Stomach (tissue), 9 donors: ENCODE results near the gene NKX6-2. TPM values are rescaled to one million over a fixed set of nuclear protein-coding genes. Genes with fewer than 3 reads are reported as not detected.

Source experiments
- DNase-seq, 2 donors: peaks; one replicate each; pipeline versions ENCODE4 v3.0.0 to v3.0.0-alpha.2; 2013 to 2019
- H3K27ac ChIP-seq, 5 donors: fragments of 200-600 bp in 4 of 5; sonication (generic) in 4 of 5; one replicate each; pipeline ENCODE4 v1.5.1; 2013 to 2019; ENCODE audit warnings: mild to moderate bottlenecking in 1 of 5, moderate library complexity in 1 of 5
- H3K27me3 ChIP-seq, 3 donors: fragments of 200-600 bp; sonication (generic); one replicate each; pipeline ENCODE4 v1.5.1; 2017 to 2019; ENCODE audit warnings: mixed run types in 1 of 3
- H3K36me3 ChIP-seq, 4 donors: fragments of 200-600 bp; sonication (generic); 1 replicate in 3 of 4; 2 replicates in 1 of 4; pipeline ENCODE4 v1.5.1; 2016 to 2019
- H3K4me1 ChIP-seq, 4 donors: fragments of 200-600 bp; sonication (generic); one replicate each; pipeline ENCODE4 v1.5.1; 2016 to 2019
- H3K4me3 ChIP-seq, 4 donors: fragments of 200-600 bp; sonication (generic) in 3 of 4; one replicate each; pipeline ENCODE4 v1.5.1; 2016 to 2019; ENCODE audit warnings: mild to moderate bottlenecking in 1 of 4
- H3K9me3 ChIP-seq, 4 donors: fragments of 200-600 bp; sonication (generic); one replicate each; pipeline ENCODE4 v1.5.1; 2016 to 2019
- EP300 ChIP-seq: sonication (generic); formaldehyde crosslinking; IDR thresholded peaks from one replicate; pipeline ENCODE4 v1.6.1; 2017; ENCODE audit warnings: antibody characterized with exemption
- POLR2A ChIP-seq, 4 donors: fragments of 450-650 bp; IDR thresholded peaks; one replicate each; pipeline ENCODE4 v1.6.1; 2016; ENCODE audit warnings: antibody characterized with exemption in 4 of 4, control low read depth in 2 of 4, mild to moderate bottlenecking in 1 of 4, moderate library complexity in 1 of 4
- POLR2AphosphoS5 ChIP-seq, 3 donors: sonication (generic); formaldehyde crosslinking; IDR thresholded peaks; one replicate each; pipeline ENCODE4 v1.6.1; 2016; ENCODE audit warnings: antibody characterized with exemption in 3 of 3
- WGBS, 5 donors: extraction: QIAGEN DNeasy Blood & Tissue Kit in 3 of 5; methylation state at CpG; one replicate each; pipeline versions ENCODE4 v1.1.5 to v1.1.7; 2013 to 2018; 5-methylcytosine and 5-hydroxymethylcytosine counted together
- intact Hi-C: fragments of 100-400 bp; cut with DNase I; formaldehyde crosslinking; loops from one replicate; pipeline ENCODE4 v1.15.1; 2023; ENCODE audit warnings: low total_unique reads
- polyA plus RNA-seq, 3 donors: library from polyadenylated mRNA; stranded (reverse); fragments of 200-250 nt; gene quantifications; one replicate each; pipeline ENCODE4 v1.2.3, GENCODE V29; 2013
- total RNA-seq, 5 donors: library from RNA; depleted of rRNA; stranded (reverse); fragments of >200 nt; gene quantifications; one replicate each; pipeline versions ENCODE4 v1.1.0 to v1.2.3, GENCODE V29; 2014 to 2016
- TF ChIP-seq, protein P1 (sequence below), 7 experiments: fragments of 450-650 bp in 4 of 7; fragments of 200-600 bp in 3 of 7; sonication (generic) in 3 of 7; IDR thresholded peaks; one replicate each; pipeline ENCODE4 v1.5.1; 2016 to 2019; ENCODE audit warnings: antibody characterized with exemption in 7 of 7, control low read depth in 2 of 7, mild to moderate bottlenecking in 1 of 7
- donor health status: healthy with polysubstance abuse.
- donor health status: Bipolar disorder and iron deficiency.
- donor health status: healthy.

The NKX6-2 gene
- total and polyA plus RNA-seq, 8 donors: 0.65 to 75.8 (median 10.0) TPM; not detected in 2

DNA sequence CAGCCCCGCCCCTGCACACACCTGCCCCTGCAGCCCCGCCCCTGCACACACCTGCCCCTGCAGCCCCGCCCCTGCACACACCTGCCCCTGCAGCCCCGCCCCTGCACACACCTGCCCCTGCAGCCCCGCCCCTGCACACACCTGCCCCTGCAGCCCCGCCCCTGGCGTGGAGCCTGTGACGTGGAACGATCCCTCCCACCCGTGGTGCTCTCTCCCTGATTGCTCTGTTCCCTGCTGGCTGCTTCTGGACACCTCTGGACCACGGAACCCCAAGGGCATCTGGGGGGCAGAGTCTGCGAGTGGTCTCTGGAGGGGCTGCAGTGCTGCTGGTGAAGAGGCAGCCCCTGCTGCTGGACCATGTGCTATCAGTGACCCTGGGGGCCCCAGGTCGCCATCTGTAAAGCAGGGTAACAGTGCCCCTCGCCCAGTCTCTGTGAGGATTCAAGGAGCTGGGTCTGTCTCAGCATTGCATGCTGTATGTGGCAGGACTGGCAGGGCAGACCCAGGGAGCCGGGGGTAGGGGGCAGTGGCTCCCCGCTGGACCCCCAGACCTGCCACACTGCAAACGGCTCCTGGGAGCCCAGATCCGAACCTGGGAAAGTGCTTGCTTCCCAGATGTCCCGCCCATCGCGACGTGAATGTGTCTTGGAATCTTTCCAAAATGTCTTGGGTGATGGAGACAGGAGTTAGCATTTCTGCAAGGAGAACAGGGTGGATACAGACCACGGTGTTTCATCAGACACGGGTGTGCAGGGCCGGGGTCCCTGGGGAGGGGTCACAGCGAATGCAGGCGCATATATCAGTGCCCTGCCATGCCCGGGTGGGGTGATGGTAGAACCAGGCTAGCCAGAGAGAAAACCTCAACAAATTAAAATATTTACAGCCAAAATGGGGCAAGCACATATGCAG is 27.9 kb upstream of the NKX6-2 start:
- 52 to 62% (median 55%) methylated on average over 8 to 25 of the region's 28 CpGs for WGBS, 5 donors
- peaks cover 0 to 98% (median 0%) of the 10 kb centered on the region in 3 donors for H3K27me3 ChIP-seq
- intact Hi-C loops: no loop called here
- H3K4me1 ChIP-seq: no peaks in the 10 kb centered on the region
- H3K36me3 ChIP-seq: no peaks in the 10 kb centered on the region
- no peak for DNase-seq
- no peak for TF ChIP-seq POLR2AphosphoS5 (IDR thresholded peaks at IDR 0.05)
- TF ChIP-seq, protein P1, sequence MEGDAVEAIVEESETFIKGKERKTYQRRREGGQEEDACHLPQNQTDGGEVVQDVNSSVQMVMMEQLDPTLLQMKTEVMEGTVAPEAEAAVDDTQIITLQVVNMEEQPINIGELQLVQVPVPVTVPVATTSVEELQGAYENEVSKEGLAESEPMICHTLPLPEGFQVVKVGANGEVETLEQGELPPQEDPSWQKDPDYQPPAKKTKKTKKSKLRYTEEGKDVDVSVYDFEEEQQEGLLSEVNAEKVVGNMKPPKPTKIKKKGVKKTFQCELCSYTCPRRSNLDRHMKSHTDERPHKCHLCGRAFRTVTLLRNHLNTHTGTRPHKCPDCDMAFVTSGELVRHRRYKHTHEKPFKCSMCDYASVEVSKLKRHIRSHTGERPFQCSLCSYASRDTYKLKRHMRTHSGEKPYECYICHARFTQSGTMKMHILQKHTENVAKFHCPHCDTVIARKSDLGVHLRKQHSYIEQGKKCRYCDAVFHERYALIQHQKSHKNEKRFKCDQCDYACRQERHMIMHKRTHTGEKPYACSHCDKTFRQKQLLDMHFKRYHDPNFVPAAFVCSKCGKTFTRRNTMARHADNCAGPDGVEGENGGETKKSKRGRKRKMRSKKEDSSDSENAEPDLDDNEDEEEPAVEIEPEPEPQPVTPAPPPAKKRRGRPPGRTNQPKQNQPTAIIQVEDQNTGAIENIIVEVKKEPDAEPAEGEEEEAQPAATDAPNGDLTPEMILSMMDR (IDR thresholded peaks at IDR 0.05): no peak
- TF ChIP-seq POLR2A (IDR thresholded peaks at IDR 0.05): no peak
- no peak for TF ChIP-seq EP300
- no peak overlapping the region for H3K27ac ChIP-seq
- H3K4me3 ChIP-seq: no peak overlapping the region
- no peaks in the 10 kb centered on the region for H3K9me3 ChIP-seq

DNA sequence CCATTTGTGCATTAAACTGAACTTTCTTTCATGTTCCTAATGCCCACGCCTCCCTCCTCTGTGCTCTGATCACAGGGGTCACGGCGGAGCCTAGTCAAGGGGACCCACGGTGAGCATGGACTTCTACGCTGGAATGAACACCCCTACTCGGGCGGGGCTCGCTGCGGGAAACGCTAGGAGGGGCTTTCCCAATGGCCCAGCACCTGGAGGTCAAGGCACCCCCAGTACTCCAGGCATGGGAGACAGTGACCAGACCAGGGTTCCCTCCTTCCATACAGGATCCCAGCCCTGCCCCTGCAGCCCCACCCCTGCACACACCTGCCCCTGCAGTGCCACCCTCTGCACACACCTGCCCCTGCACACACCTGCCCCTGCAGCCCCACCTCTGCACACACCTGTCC is 27.1 kb upstream of the NKX6-2 start:
- Histone ChIP-seq H3K27ac (no peak overlapping the region), H3K36me3 (no peaks in the 10 kb centered on the region), H3K9me3 (no peaks in the 10 kb centered on the region), H3K4me1 (no peaks in the 10 kb centered on the region), H3K27me3 (peaks cover 0 to 95% (median 0%) of the 10 kb centered on the region in 3 donors), H3K4me3 (no peak overlapping the region)
- intact Hi-C loops: no loop called here
- TF ChIP-seq POLR2A (IDR thresholded peaks at IDR 0.05) (no peak), POLR2AphosphoS5 (IDR thresholded peaks at IDR 0.05) (no peak), EP300 (no peak)
- TF ChIP-seq, protein P1 (IDR thresholded peaks at IDR 0.05): no peak
- DNase-seq: no peak
- WGBS, 5 donors: 61 to 71% (median 62%) methylated on average over 10 of the region's 10 CpGs

DNA sequence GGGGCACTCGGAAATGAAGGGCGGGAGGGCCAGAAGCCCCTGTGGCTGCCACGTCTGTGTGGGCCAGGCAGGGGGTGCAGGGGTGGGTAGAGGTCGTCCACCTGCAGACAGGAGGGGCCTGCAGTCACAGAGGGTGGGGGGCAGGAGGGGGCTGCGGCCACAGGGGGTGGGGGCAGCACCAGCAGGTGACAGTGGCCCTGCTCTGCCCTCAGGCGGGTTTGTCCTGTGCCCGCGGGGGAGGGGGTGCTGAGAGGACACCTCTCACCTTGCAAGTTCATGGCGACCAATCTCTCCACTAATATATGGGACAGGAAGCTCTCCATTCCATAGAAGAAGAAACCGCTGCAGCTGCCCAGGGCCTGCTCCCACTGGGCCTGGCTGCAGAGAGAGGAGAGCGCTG is 26.6 kb upstream of the NKX6-2 start:
- Histone ChIP-seq H3K9me3 (no peaks in the 10 kb centered on the region), H3K4me1 (no peaks in the 10 kb centered on the region), H3K4me3 (no peak overlapping the region), H3K27me3 (peaks cover 0 to 90% (median 0%) of the 10 kb centered on the region in 3 donors), H3K27ac (no peak overlapping the region), H3K36me3 (no peaks in the 10 kb centered on the region)
- intact Hi-C loops: no loop called here
- DNase-seq: peak in 1 of 2 donors; percentile 14
- 64 to 81% (median 76%) methylated on average over 4 to 11 of the region's 11 CpGs for WGBS, 5 donors
- TF ChIP-seq POLR2AphosphoS5 (IDR thresholded peaks at IDR 0.05) (no peak), POLR2A (IDR thresholded peaks at IDR 0.05) (no peak), EP300 (no peak)
- TF ChIP-seq, protein P1 (IDR thresholded peaks at IDR 0.05): no peak

DNA sequence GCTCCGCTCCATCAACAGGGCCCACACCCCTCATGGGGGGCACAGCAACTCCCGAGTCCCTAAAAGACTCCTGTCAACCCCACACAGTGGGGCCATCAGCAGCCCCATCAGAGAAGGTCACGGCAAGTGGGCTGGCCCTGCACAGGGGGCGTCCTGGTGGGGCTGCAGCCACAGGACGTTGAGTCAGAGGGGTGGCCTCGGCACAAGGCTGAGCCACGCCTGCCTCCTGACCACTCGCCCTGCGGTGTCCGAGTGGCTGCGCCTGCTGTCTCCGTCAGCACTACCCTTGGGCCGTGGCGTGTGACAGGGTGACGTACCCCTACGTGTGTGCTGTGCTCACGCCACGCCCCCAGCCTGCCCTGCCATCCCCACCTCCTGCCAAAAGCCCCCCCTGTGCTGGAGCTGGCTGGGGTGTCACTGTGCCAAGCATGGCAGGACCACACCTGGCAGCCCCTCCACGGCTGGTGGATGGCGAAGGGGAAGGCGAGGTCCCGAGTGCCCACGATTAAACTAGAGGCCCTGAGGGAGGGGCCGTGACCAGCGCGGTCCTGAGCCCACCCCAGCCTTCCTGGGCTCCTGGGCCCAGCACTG is 26.0 kb upstream of the NKX6-2 start:
- TF ChIP-seq POLR2A (IDR thresholded peaks at IDR 0.05) (no peak), EP300 (no peak)
- WGBS, 5 donors: 80 to 86% (median 83%) methylated on average over 19 to 26 of the region's 26 CpGs; no CpG with 5 or more reads in 1 of the 5 donors
- peak in 1 of 2 donors; percentile 23 for DNase-seq

More for the DNA sequence above, 26.0 kb upstream of the NKX6-2 start:
- Histone ChIP-seq H3K4me3 (no peak overlapping the region), H3K4me1 (no peaks in the 10 kb centered on the region), H3K36me3 (no peaks in the 10 kb centered on the region), H3K27ac (no peak overlapping the region), H3K27me3 (peaks cover 0 to 85% (median 0%) of the 10 kb centered on the region in 3 donors), H3K9me3 (no peaks in the 10 kb centered on the region)
- intact Hi-C loops: no loop called here
